Measurements from ENCODE around the gene CNBD2.
"Not testable (repeated sequence)": the region's sequence is repeated elsewhere in the genome, so short reads cannot be mapped to it uniquely, and the experiment has no call there.

The CNBD2 gene

DNA sequence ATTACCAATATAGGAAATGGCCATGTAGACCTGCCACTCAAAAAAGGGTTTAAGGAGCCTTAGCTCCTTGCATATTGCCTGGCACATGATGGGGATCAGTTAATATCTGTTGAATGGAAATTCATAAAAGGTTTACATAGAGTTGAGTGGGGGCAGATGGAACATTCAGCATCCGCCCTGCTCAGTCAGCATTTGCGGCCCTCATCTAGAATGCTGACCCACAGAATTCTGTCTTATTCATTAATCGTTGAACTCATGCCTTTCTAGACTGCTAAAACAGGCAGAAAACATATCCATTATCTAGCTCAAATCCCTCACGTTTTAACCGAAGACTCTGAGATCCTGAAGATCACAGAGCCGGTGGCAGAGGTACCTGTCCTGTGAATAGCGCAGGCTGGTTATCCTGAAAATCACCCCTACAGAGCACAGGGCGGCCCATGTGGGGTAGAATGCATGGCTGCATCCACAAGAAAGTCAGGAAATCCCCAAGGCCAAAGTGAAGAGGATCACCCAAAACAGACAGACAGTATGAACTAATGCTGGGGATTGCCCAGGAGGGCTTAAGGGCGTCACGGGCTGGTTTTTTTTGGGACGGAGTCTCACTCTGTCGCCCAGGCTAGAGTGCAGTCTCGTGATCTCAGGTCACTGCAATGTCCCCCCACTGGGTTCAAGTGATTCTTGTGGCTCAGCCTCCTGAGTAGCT is 59.9 kb downstream of the CNBD2 start:
- DNase-seq: no peak

- no peak for DNase-seq
Measured at GRCh38 chr20:36030149-36030548, 61.8 kb downstream of the CNBD2 start.

- DNase-seq: no peak
Measured at GRCh38 chr20:36031806-36032205, 63.4 kb downstream of the CNBD2 start.

DNA sequence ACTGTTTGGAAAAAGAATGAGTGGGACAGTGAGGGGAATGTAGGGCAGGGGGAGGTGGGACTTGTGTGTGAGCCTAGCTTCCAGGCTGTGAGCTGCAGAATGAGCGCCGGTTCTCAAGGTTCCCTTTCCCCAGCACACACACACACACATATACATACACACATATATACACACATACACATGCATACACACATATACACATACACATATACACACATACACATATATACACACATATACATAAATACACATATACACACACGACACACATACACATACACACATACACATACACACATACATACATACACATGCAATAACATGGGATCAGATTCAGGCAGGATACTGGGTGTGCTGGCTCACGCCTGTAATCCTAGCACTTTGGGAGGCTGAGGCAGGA is 66.5 kb downstream of the CNBD2 start:
- no peak for DNase-seq

DNA sequence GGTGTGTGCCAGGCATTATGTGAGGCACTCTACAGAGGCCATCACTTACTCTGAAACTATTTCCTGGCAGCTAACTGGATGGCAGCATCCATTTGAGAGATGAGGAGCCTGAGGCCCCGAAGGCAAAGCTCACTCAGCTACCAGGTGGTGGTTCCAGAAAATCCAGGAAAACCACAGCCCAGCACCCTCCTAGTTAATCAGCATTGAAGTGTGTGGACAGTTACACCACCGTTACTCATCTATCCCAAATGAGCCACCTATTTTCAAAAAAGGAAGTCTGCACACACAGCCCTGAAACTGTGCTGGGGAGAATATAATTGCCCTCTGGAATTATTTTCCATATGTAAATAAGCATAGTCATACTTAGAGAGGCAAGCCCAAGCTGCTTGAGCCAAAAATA is 67.4 kb downstream of the CNBD2 start:
- no peak for DNase-seq

GRCh38 chr20:36036688-36037087 is 68.3 kb downstream of the CNBD2 start:
- DNase-seq: no peak

GRCh38 chr20:36040571-36040970 is 72.2 kb downstream of the CNBD2 start:
- no peak for DNase-seq

DNA sequence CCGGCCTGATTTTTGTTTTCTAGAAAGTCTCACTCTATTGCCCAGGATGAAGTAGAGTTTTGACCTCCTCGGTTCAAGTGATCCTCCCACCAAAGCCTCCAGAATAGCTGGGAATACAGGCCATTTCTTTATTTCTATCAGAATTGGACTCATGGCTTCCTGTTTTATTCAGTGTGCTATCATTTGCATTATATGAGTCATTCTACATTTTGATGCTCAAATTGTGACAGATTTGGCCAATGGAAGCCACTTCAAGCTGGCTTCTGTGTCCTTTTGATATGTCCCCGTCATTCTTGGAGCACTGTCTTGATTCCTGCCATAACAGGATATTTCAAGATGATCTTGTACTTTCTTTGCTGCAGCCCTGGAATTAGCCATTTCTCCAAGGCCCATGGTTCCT is 75.1 kb downstream of the CNBD2 start:
- DNase-seq: no peak

DNA sequence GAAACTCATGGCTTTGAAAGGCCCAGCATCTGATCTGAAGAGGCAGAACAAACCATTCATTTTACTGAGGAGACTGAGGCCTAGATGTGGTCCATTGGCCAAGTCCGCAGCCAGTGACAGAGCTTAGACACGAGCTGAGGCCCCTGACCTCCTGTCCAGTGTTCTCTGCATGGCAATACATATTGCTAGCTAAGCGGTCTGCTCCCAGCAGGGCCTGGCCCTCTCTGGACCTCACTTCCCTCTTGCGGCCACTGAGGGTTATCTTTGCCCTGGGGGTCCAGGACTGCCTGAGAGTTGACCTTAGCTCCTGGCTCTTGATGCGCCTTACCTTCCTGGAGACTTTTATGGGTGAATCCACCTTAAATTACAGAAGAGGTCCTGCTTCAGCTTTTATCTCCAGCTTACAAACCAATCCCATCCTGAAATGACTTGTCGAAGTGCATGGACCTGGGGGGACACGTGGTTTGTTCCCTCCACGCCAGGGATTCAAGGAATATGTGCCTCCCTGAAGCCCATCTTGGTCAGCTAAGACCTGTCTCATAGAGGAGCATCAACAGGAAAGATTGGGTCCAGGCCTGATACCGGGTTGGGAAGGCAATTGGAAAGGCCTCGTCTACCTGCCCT is 75.6 kb downstream of the CNBD2 start:
- no peak for DNase-seq

- DNase-seq: no peak
Measured at GRCh38 chr20:36045373-36045714, 77.0 kb downstream of the CNBD2 start.

DNA sequence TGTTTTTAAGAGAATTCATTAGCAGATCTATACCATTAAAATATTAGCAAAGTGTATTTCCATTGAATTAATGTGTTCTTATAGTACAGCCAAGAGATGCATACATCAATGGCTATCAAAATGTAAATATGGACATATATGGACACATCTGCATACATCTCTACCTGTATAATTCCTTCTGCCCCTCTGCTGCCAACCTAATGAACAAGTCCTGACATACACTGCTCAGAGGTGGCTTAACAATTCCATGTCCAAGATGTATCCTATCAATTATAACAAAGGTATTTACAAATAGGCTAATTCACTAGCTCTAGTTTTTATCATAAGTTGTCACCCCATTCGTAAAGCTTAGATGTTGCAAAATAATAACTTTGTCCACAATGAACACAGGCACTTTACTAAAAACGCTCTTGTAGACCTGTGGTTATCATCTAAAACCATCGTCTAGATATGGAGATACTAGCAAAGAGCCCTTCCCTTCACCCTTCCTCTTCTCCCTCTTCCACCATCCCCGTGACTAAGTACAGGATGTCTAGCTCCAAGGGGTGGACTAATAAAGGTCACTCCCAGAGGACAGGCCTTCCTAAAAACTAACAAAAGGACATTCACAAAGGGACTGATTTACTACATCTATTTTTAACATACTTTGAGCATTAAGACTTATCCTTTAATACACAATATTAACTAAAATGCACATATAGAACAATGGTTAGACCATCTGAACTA is 77.8 kb downstream of the CNBD2 start:
- not testable (repeated sequence) for DNase-seq

DNA sequence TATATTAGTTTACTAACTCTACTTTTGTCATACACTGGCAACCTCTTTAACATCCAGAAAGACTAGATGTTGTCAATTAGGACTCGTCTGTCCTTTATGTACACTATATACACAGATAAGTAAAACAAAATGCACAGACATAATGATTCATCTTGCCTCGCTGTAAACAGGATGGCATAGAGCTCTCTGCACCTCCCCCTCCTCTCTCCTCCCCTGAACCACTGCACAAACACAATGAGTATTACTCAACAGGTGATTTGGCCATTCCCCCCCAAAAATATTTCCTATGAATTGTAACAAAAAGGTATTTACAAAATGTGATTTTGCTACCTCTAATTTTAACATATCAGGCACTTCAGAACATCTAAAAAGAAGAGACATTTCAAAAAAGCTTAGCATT is 81.0 kb downstream of the CNBD2 start:
- not testable (repeated sequence) for DNase-seq

DNA sequence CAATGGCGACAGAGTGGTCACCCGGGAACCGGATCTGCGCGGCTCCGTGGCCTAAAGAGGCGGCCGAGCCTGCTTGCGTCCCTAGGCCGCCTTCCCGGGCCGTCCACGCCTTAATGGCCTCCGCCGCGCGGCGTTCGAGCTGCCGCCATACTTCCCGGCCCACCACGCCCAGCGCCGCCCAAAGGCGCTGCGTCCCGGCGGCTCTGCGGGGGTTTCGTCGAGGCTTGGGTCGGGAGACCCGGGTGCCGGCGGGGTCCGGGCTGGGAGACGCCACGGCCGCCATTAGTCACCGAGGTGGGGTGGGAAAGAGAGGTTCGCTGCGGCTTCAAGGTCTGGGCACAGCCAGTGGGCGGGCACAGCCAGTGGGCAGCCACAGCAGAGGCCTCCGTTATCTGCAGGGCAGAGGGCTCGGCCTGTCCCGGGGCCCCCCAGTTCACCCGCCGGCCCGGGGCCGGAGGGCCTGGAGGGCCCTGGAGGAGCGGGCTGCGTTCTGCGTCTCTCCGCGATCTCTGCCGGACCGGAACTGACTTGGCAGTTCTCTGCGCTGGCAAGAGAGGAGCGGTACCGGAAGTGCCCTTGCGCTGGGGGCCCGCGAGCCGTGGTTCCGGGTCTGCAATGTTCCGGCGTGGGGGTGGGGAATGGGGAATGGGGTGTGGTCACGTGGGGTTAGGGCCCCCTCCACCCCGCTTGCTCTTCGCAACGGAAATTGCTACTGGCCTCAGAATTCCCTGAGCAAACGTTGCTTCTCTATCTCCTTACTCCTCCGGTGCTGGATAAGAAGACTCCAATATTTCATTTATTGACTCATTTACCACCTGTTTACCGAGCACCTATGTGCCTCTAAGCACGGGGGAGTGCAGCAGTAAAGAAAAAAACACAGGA is 82.3 kb downstream of the CNBD2 start:
- peak; percentile 74 to 86 for DNase-seq

GRCh38 chr20:36051318-36052116 is 83.1 kb downstream of the CNBD2 start:
- DNase-seq: no peak

DNA sequence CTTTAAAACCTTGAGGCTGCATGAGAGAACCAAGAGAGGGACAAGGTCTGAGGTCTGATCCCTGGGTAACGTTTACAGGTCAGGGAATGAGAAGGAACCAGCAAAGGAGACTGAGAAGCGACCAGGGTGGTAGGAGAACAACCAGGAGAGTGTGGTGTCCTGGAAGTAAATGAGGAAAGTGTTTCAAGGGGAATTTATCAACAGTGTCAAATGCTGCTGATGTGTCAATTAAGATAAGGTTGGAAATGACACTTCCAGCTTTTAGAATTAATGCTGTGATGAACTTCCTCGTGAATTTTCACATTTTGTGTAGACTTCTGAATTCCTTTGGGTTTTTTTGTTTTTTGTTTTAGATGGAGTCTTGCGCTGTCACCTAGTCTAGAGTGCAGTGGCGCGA is 83.7 kb downstream of the CNBD2 start:
- DNase-seq: no peak

DNA sequence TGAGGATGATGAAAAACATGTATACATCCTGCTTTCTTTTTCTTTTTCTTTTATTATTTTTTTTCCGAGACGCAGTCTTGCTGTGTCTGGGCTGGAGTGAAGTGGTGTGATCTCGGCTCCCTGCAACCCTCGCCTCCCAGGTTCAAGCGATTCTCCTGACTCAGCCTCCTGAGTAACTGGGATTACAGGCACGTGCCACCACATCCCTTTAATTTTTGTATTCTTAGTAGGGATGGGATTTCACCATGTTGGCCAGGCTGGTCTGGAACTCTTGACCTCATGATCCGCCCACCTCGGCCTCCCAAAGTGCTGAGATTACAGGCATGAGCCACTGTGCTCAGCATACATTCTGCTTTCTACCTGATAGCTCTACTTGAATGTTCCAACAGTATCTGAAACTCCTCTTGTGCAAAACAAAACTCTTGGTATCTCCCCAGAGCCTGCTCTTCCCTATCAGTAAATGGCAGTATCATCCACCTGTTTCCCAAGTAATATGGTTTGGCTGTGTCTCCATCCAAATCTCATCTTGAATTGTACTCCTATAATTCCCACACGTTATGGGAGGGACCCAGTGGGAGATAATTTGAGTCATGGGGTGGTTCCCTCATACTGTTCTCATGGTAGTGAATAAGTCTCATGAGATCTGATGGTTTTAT is 85.6 kb downstream of the CNBD2 start:
- DNase-seq: not testable (repeated sequence)

GRCh38 chr20:36055145-36055544 is 86.8 kb downstream of the CNBD2 start:
- no peak for DNase-seq

- no peak for DNase-seq
Measured at GRCh38 chr20:36060676-36061075, 92.3 kb downstream of the CNBD2 start.

DNA sequence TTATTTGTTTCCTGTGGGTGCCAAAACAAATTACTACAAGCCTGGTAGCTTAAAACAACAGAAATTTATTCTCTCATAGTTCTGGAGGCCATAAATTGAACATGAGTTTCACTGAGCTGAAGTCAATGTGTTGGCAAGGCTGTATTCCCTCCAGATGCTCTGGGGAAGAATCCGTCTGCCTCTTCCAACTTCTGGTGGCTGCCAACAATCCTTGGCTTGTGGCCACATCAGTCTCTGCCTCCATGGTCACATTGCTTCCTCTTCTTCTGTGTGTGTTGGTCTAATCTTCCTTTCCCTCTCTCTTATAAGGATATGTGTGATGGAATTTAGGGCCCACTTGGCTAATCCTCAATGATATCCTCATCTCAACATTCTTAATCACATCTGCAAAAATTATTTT is 93.4 kb downstream of the CNBD2 start:
- DNase-seq: no peak

- no peak for DNase-seq
Measured at GRCh38 chr20:36062799-36063198, 94.4 kb downstream of the CNBD2 start.

DNA sequence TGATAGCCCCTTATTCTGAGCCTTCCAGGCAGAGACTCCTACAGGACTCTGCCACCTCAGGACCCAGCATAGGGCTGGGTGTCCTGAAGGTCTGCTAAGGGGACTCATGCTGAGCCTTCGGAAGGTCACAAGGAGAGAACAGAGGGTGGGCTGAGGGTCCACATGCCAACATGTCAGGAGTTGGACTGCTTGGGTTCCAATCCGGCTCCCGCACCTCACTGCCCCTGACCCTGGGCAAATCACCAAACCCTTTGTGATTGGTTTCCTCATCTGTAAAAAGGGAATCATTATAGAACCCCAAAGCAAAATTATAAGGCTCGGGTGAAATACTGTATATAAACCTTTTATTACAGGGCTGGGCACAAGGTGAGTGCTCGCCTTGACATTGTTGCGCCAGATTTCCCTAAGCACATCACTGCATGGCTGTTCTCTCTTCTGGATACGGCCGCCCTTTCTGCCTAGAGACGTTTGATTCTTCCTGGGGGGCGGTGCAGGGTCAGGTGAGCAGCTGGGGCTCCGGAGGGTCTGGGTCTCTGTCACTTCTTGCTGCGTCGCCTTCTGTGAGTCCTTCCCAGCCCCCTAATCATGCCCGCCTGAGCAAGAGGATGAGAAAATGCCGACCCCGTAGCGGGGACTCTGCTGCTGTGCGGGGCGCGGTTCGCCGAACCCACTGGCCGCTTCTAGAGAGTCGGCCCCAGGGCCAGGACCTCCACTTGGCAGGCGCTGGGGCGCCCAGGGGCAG is 95.7 kb downstream of the CNBD2 start:
- no peak for DNase-seq
